MCF 10A (cell line): ENCODE measurements around the gene PITPNM3. TPM values are rescaled to one million over a fixed set of nuclear protein-coding genes. Genes with fewer than 3 reads are reported as not detected.

Experiments
- BruUV-seq: library from RNA; stranded (reverse); fragments of 400-500 nt; replicated peaks from 2 replicates; lab custom pipeline; 2021; lab: Mats Ljungman, UMichigan
- CTCF ChIA-PET: fragments of 300-600 bp; sonication (Branson Sonifier 250); formaldehyde crosslinking; extraction: SDS; loops from one replicate; lab custom pipeline; 2021; ENCODE audit warnings: antibody characterized with exemption, inconsistent platforms; lab: Yijun Ruan, JAX
- POLR2A ChIA-PET: fragments of 300-600, 350-650 bp; sonication (Branson Sonifier 250); formaldehyde crosslinking; extraction: SDS; loops from one replicate; lab custom pipeline; 2020; ENCODE audit warnings: antibody characterized with exemption, inconsistent platforms; lab: Yijun Ruan, JAX
- DNase-seq: peaks from one replicate; pipeline ENCODE4 v3.0.0-alpha.2; 2018; ENCODE audit not compliant: unreplicated experiment
- H3K27ac Mint-ChIP-seq: one replicate; pipeline ENCODE4 v1.8.0; 2022; ENCODE audit warnings: mild to moderate bottlenecking, low read depth, mixed read lengths; ENCODE audit not compliant: unreplicated experiment
- H3K27me3 Mint-ChIP-seq: one replicate; pipeline ENCODE4 v1.8.0; 2022; ENCODE audit warnings: mixed read lengths; ENCODE audit not compliant: insufficient read depth, unreplicated experiment
- H3K36me3 Mint-ChIP-seq: one replicate; pipeline ENCODE4 v1.8.0; 2022; ENCODE audit warnings: mild to moderate bottlenecking, moderate library complexity, mixed read lengths; ENCODE audit not compliant: insufficient read depth, unreplicated experiment
- H3K4me1 Mint-ChIP-seq: one replicate; pipeline ENCODE4 v1.8.0; 2022; ENCODE audit warnings: mixed read lengths; ENCODE audit not compliant: insufficient read depth, unreplicated experiment
- H3K4me3 Mint-ChIP-seq: one replicate; pipeline ENCODE4 v1.8.0; 2022; ENCODE audit warnings: mild to moderate bottlenecking, moderate library complexity, mixed read lengths; ENCODE audit not compliant: unreplicated experiment
- H3K9me3 Mint-ChIP-seq: one replicate; pipeline ENCODE4 v1.8.0; 2022; ENCODE audit warnings: mixed read lengths; ENCODE audit not compliant: unreplicated experiment
- CTCF ChIP-seq: fragments of 200-600 bp; IDR thresholded peaks from one replicate; pipeline ENCODE4 v1.8.0; 2022; ENCODE audit warnings: antibody characterized with exemption, mild to moderate bottlenecking; ENCODE audit not compliant: unreplicated experiment
- intact Hi-C: fragments of 100-400 bp; cut with micrococcal nuclease; formaldehyde crosslinking; loops from 2 replicates; pipeline ENCODE4 v1.14.1; 2022
- total RNA-seq: library from RNA; stranded (reverse); gene quantifications from 2 replicates; pipeline ENCODE4 v1.2.3, GENCODE V29; 2022

Gene PITPNM3
- total RNA-seq, 1 experiment from 2014 or later, result 22.8 TPM

- Mint-ChIP-seq H3K27ac (no peak overlapping the region), H3K4me1 (peaks cover 19% of the 10 kb centered on the region), H3K4me3 (no peak overlapping the region), H3K9me3 (no peaks in the 10 kb centered on the region), H3K27me3 (no peaks in the 10 kb centered on the region), H3K36me3 (peaks cover 33% of the 10 kb centered on the region)
- BruUV-seq, result no TSS peak
- intact Hi-C loops, result loop anchor here (5.0 kb wide), 1 partner anchor 102 kb away; no protein-coding TSS in a partner anchor
- CTCF ChIA-PET, result interaction anchor here (0.6 to 1.6 kb wide), 6 partner anchors 9 to 174 kb away, joined by 3 to 5 read pairs (median 4); no protein-coding TSS in a partner anchor
- no peak for DNase-seq
- POLR2A ChIA-PET, result interaction anchor here (1.2 to 1.7 kb wide), 3 partner anchors 32 to 167 kb away, joined by 3 to 5 read pairs (median 5); no protein-coding TSS in a partner anchor
- TF ChIP-seq CTCF, result no peak
These were observed 81.4 kb downstream of the PITPNM3 start for GRCh38 chr17:6474906-6475305.

GRCh38 chr17:6474376-6474775 lies 82.0 kb downstream of the PITPNM3 start:
- TF ChIP-seq CTCF, result no peak
- no TSS peak for BruUV-seq
- ChIA-PET POLR2A (interaction anchor here (1.5 to 4.3 kb wide), 3 partner anchors 33 to 167 kb away, joined by 5 to 33 read pairs (median 5); partner anchors contain the start of genes KIAA0753 and TXNDC17), CTCF (interaction anchor here (0.6 to 2.1 kb wide), 7 partner anchors 9 to 929 kb away, joined by 3 to 18 read pairs (median 3); no protein-coding TSS in a partner anchor)
- Mint-ChIP-seq H3K27me3 (no peaks in the 10 kb centered on the region), H3K9me3 (no peaks in the 10 kb centered on the region), H3K4me3 (no peak overlapping the region), H3K4me1 (peaks cover 19% of the 10 kb centered on the region), H3K27ac (no peak overlapping the region), H3K36me3 (peaks cover 33% of the 10 kb centered on the region)
- intact Hi-C loops, result loop anchor here (5.0 kb wide), 1 partner anchor 103 kb away; no protein-coding TSS in a partner anchor
- DNase-seq, result no peak

GRCh38 chr17:6473128-6473767 lies 83.1 kb downstream of the PITPNM3 start:
- no peak overlapping the region for H3K27ac Mint-ChIP-seq
- H3K4me1 Mint-ChIP-seq, result peaks cover 19% of the 10 kb centered on the region
- BruUV-seq, result no TSS peak
- H3K4me3 Mint-ChIP-seq, result peak overlapping the region; percentile 15
- TF ChIP-seq CTCF, result peak; percentile 88
- ChIA-PET POLR2A (interaction anchor here (0.6 to 4.3 kb wide), 14 partner anchors 12 to 1004 kb away, joined by 3 to 33 read pairs (median 6); partner anchors contain the start of genes C17orf100, DHX33, KIAA0753 and MED31), CTCF (interaction anchor here (0.6 to 3.5 kb wide), 36 partner anchors 9 to 551 kb away, joined by 3 to 30 read pairs (median 4); partner anchors contain the start of genes C17orf100 and MED31)
- H3K27me3 Mint-ChIP-seq, result no peaks in the 10 kb centered on the region
- intact Hi-C loops, result loop anchor here (1.0 to 5.0 kb wide), 4 partner anchors 34 to 176 kb away; no protein-coding TSS in a partner anchor
- peaks cover 37% of the 10 kb centered on the region for H3K36me3 Mint-ChIP-seq
- no peaks in the 10 kb centered on the region for H3K9me3 Mint-ChIP-seq
- DNase-seq, result peak; percentile 77

- DNase-seq, result no peak
- no peaks in the 10 kb centered on the region for H3K27me3 Mint-ChIP-seq
- BruUV-seq, result no TSS peak
- intact Hi-C loops, result loop anchor here (2.0 to 5.0 kb wide), 2 partner anchors 105 to 176 kb away; no protein-coding TSS in a partner anchor
- ChIA-PET POLR2A (interaction anchor here (0.6 to 4.3 kb wide), 13 partner anchors 13 to 179 kb away, joined by 3 to 33 read pairs (median 6); partner anchors contain the start of genes C17orf100, KIAA0753, MED31 and TXNDC17), CTCF (interaction anchor here (0.6 to 3.5 kb wide), 36 partner anchors 9 to 549 kb away, joined by 3 to 30 read pairs (median 4); partner anchors contain the start of genes C17orf100 and MED31)
- peaks cover 36% of the 10 kb centered on the region for H3K36me3 Mint-ChIP-seq
- no peak for TF ChIP-seq CTCF
- H3K27ac Mint-ChIP-seq, result no peak overlapping the region
- H3K9me3 Mint-ChIP-seq, result no peaks in the 10 kb centered on the region
- peaks cover 19% of the 10 kb centered on the region for H3K4me1 Mint-ChIP-seq
- no peak overlapping the region for H3K4me3 Mint-ChIP-seq
These were observed 83.8 kb downstream of the PITPNM3 start for GRCh38 chr17:6472517-6472916.
